Calu3 (cell line): ENCODE data around the gene NLRC3. TPM values are rescaled to one million over a fixed set of nuclear protein-coding genes. Genes with fewer than 3 reads are reported as not detected.

ENCODE experiments used
- BruUV-seq: library from RNA; stranded (reverse); fragments of 400-500 nt; replicated peaks from 2 replicates; lab custom pipeline; 2021; lab: Mats Ljungman, UMichigan
- CTCF ChIA-PET: fragments of 300-600 bp; sonication (Branson Sonifier 250); formaldehyde crosslinking; loops from one replicate; lab custom pipeline; 2022; ENCODE audit warnings: antibody characterized with exemption; lab: Charles Lee
- DNase-seq: peaks from one replicate; pipeline ENCODE4 v3.0.0; 2022
- H3K27ac Mint-ChIP-seq: one replicate; pipeline ENCODE4 v1.8.0; 2022; ENCODE audit warnings: mixed read lengths; ENCODE audit not compliant: unreplicated experiment
- H3K27me3 Mint-ChIP-seq: one replicate; pipeline ENCODE4 v1.8.0; 2022; ENCODE audit warnings: mixed read lengths; ENCODE audit not compliant: unreplicated experiment
- H3K36me3 Mint-ChIP-seq: one replicate; pipeline ENCODE4 v1.8.0; 2022; ENCODE audit warnings: mild to moderate bottlenecking, moderate library complexity, mixed read lengths; ENCODE audit not compliant: insufficient read depth, unreplicated experiment
- H3K4me1 Mint-ChIP-seq: one replicate; pipeline ENCODE4 v1.8.0; 2022; ENCODE audit warnings: mild to moderate bottlenecking, low read depth, mixed read lengths; ENCODE audit not compliant: unreplicated experiment
- H3K4me3 Mint-ChIP-seq: one replicate; pipeline ENCODE4 v1.8.0; 2022; ENCODE audit warnings: mild to moderate bottlenecking, low read depth, moderate library complexity, mixed read lengths; ENCODE audit not compliant: unreplicated experiment
- H3K9me3 Mint-ChIP-seq: one replicate; pipeline ENCODE4 v1.8.0; 2022; ENCODE audit warnings: low read depth, mixed read lengths; ENCODE audit not compliant: unreplicated experiment
- CTCF ChIP-seq: fragments of 200-600 bp; IDR thresholded peaks from one replicate; pipeline ENCODE4 v1.8.0; 2022; ENCODE audit warnings: antibody characterized with exemption; ENCODE audit not compliant: unreplicated experiment
- intact Hi-C: fragments of 100-400 bp; cut with micrococcal nuclease; formaldehyde crosslinking; loops from one replicate; pipeline ENCODE4 v1.10.0; 2022; ENCODE audit not compliant: unreplicated experiment
- total RNA-seq: library from RNA; stranded (reverse); gene quantifications from 2 replicates; pipeline ENCODE4 v1.2.3, GENCODE V29; 2022

NLRC3 gene
- total RNA-seq, 1 experiment from 2014 or later, result 0.42 TPM

DNA sequence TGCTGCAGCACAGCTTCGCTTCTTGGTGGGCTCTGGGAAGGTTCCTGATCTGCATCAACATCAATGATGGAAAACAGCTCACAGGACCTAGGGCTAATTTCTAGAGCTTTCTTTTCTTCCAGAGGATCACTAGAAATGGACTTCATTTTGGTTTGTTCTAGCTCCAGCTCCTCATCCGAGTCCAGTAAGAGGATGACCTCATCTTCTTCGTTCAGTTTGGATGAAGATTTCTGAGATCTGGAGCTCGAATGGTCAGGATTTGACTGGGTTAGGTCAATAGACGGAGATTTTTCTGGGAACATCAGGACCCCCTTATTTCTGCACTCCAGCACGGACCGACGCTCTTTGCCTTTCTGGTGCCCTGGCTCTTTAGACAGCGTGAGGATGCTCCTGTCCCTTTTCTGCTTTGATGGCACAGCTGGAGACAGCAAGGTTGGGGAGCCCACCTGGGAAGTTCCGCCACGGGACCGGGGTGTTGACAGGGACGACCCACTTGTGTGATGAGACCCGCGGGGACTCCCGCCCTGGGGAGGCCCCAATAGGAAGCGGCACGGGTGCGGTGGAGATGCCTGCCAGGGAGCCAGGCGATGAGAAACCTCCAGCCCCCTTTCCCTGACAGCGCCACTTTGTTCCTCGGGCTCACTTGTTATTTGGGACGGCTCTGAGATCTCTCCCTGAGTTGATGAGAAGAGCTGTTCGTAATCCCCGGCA, 12.9 kb upstream of the NLRC3 start:
- BruUV-seq, result no TSS peak
- TF ChIP-seq CTCF, result no peak
- Mint-ChIP-seq H3K4me1 (no peaks in the 10 kb centered on the region), H3K27ac (no peak overlapping the region), H3K9me3 (no peaks in the 10 kb centered on the region), H3K36me3 (peaks cover 5% of the 10 kb centered on the region), H3K4me3 (no peak overlapping the region), H3K27me3 (no peaks in the 10 kb centered on the region)
- no peak for DNase-seq
- intact Hi-C loops, result no loop called here
- CTCF ChIA-PET, result no interaction called here

- H3K9me3 Mint-ChIP-seq, result no peaks in the 10 kb centered on the region
- CTCF ChIA-PET, result interaction anchor here (0.6 kb wide), 1 partner anchor 34 kb away, joined by 4 read pairs; no protein-coding TSS in a partner anchor
- intact Hi-C loops, result no loop called here
- TF ChIP-seq CTCF, result no peak
- no peak overlapping the region for H3K4me3 Mint-ChIP-seq
- no TSS peak for BruUV-seq
- H3K36me3 Mint-ChIP-seq, result peaks cover 5% of the 10 kb centered on the region
- no peak overlapping the region for H3K27ac Mint-ChIP-seq
- no peaks in the 10 kb centered on the region for H3K4me1 Mint-ChIP-seq
- no peak for DNase-seq
- H3K27me3 Mint-ChIP-seq, result no peaks in the 10 kb centered on the region
Observed at GRCh38 chr16:3589441-3589921, 12.3 kb upstream of the NLRC3 start.

GRCh38 chr16:3589001-3589400, 11.8 kb upstream of the NLRC3 start:
- CTCF ChIA-PET, result interaction anchor here (0.6 kb wide), 1 partner anchor 33 kb away, joined by 4 read pairs; no protein-coding TSS in a partner anchor
- DNase-seq, result no peak
- BruUV-seq, result no TSS peak
- H3K36me3 Mint-ChIP-seq, result peaks cover 5% of the 10 kb centered on the region
- H3K27ac Mint-ChIP-seq, result no peak overlapping the region
- intact Hi-C loops, result no loop called here
- no peak for TF ChIP-seq CTCF
- H3K9me3 Mint-ChIP-seq, result no peaks in the 10 kb centered on the region
- H3K4me3 Mint-ChIP-seq, result no peak overlapping the region
- H3K4me1 Mint-ChIP-seq, result no peaks in the 10 kb centered on the region
- H3K27me3 Mint-ChIP-seq, result no peaks in the 10 kb centered on the region

DNA sequence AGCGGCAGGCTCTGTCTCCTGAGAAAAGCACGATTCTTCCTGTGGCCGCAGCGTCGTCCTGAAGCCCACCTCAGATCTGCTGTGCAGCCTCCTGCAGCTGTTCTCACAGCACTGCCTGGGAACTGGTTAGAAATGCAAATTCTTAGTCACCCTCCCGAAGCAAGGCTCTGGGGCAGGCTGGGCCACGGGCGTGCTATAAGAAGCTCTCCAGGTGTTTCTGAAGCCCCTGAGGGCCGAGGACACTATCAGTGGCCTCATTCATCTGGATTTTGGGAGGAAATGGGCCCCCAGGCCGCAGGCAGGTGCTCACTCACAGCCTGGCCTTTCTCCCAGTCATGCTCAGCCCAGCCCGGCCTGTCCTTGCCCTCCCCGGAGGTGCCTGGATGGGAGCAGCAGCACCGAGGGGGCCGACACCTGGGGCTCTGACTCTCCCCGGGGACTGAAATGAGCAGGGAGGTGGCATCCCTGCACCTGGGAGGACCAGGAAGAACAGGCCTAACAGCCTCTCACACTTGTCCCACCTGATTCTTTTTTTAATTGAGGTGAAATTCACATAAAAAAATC, 10.4 kb upstream of the NLRC3 start:
- BruUV-seq, result no TSS peak
- CTCF ChIA-PET, result no interaction called here
- no peaks in the 10 kb centered on the region for H3K9me3 Mint-ChIP-seq

More for the DNA sequence above, 10.4 kb upstream of the NLRC3 start:
- DNase-seq, result no peak
- no peaks in the 10 kb centered on the region for H3K4me1 Mint-ChIP-seq
- no peak overlapping the region for H3K4me3 Mint-ChIP-seq
- H3K27ac Mint-ChIP-seq, result no peak overlapping the region
- no peak for TF ChIP-seq CTCF
- H3K36me3 Mint-ChIP-seq, result peaks cover 5% of the 10 kb centered on the region
- intact Hi-C loops, result no loop called here
- no peaks in the 10 kb centered on the region for H3K27me3 Mint-ChIP-seq
